T-helper 2 cell treated with Interferon-gamma antibody and Interleukin-4, amounts not matched to agents 100 ng/mL and 5 ng/mL, for 36 hours (primary cell): Measurements from ENCODE around the gene MLLT3. TPM values are rescaled to one million over a fixed set of nuclear protein-coding genes. Genes with fewer than 3 reads are reported as not detected.

ENCODE experiments used
- intact Hi-C: fragments of 100-400 bp; cut with micrococcal nuclease; formaldehyde crosslinking; loops from one replicate; pipeline ENCODE4 v1.15.1; 2023
- total RNA-seq: library from RNA; stranded (reverse); gene quantifications from 2 replicates; pipeline ENCODE4 v1.2.3, GENCODE V29; 2022

MLLT3 gene
- total RNA-seq, 1 donor from 2014 or later = 36.5 TPM

- intact Hi-C loops = no loop called here
Measured at GRCh38 chr9:20630241-20630943, 8.1 kb upstream of the MLLT3 start.

GRCh38 chr9:20625003-20625349 lies 2.7 kb upstream of the MLLT3 start:
- intact Hi-C loops = loop anchor here (2.0 to 10.0 kb wide), 2 partner anchors 260 to 1160 kb away; no protein-coding TSS in a partner anchor

- intact Hi-C loops = loop anchor here (1.0 to 10.0 kb wide), 6 partner anchors 260 to 1160 kb away; no protein-coding TSS in a partner anchor
Measured at GRCh38 chr9:20624201-20625002, 2.1 kb upstream of the MLLT3 start.

GRCh38 chr9:20623748-20624124 lies 1.4 kb upstream of the MLLT3 start:
- intact Hi-C loops = loop anchor here (1.0 to 10.0 kb wide), 19 partner anchors 19 to 1371 kb away; partner anchors contain the start of genes CDKN2A, CDKN2B-AS1 and HACD4

GRCh38 chr9:20623021-20623747 lies 885 bp upstream of the MLLT3 start:
- intact Hi-C loops = loop anchor here (1.0 to 10.0 kb wide), 16 partner anchors 19 to 1372 kb away; partner anchors contain the start of genes CDKN2A, CDKN2B-AS1 and HACD4

- intact Hi-C loops = loop anchor here (1.0 to 10.0 kb wide), 15 partner anchors 8 to 1373 kb away; partner anchors contain the start of genes CDKN2A, CDKN2B-AS1, FOCAD and HACD4
Measured at GRCh38 chr9:20621471-20622329, 599 bp downstream of the MLLT3 start.

GRCh38 chr9:20620650-20621470 lies 1.4 kb downstream of the MLLT3 start:
- intact Hi-C loops = loop anchor here (1.0 to 10.0 kb wide), 4 partner anchors 8 to 1156 kb away; no protein-coding TSS in a partner anchor

GRCh38 chr9:20619487-20620200 lies 2.7 kb downstream of the MLLT3 start:
- intact Hi-C loops = loop anchor here (5.0 to 10.0 kb wide), 3 partner anchors 308 to 1155 kb away; no protein-coding TSS in a partner anchor

- intact Hi-C loops = no loop called here
Measured at GRCh38 chr9:20618361-20618802, 3.9 kb downstream of the MLLT3 start.

- intact Hi-C loops = no loop called here
Measured at GRCh38 chr9:20616808-20617207, 5.5 kb downstream of the MLLT3 start.

- intact Hi-C loops = no loop called here
Measured at GRCh38 chr9:20614602-20615216, 7.6 kb downstream of the MLLT3 start.

GRCh38 chr9:20611691-20612287 lies 10.5 kb downstream of the MLLT3 start:
- intact Hi-C loops = no loop called here

GRCh38 chr9:20610591-20610990 lies 11.7 kb downstream of the MLLT3 start:
- intact Hi-C loops = no loop called here

- intact Hi-C loops = loop anchor here (5.0 kb wide), 1 partner anchor 176 kb away; no protein-coding TSS in a partner anchor
Measured at GRCh38 chr9:20608582-20608981, 13.7 kb downstream of the MLLT3 start.

- intact Hi-C loops = loop anchor here (5.0 kb wide), 1 partner anchor 174 kb away; no protein-coding TSS in a partner anchor
Measured at GRCh38 chr9:20606652-20607051, 15.6 kb downstream of the MLLT3 start.

- intact Hi-C loops = loop anchor here (1.0 kb wide), 1 partner anchor 19 kb away; no protein-coding TSS in a partner anchor
Measured at GRCh38 chr9:20604562-20604961, 17.7 kb downstream of the MLLT3 start.

- intact Hi-C loops = loop anchor here (1.0 kb wide), 1 partner anchor 20 kb away; no protein-coding TSS in a partner anchor
Measured at GRCh38 chr9:20603524-20604268, 18.6 kb downstream of the MLLT3 start.
